Keratinocyte (primary cell): ENCODE measurements around the gene RNMT. TPM values are rescaled to one million over a fixed set of nuclear protein-coding genes. Genes with fewer than 3 reads are reported as not detected.
A peak's percentile ranks its signal among the peaks of the same experiment; 100 is the strongest.

Experiments used
- DNase-seq: peaks from one replicate; pipeline ENCODE4 v3.0.0-alpha.2; 2011; ENCODE audit warnings: low read depth, missing footprints, low spot score
- FAIRE-seq: peaks from 2 replicates; lab custom pipeline; 2011; peaks lifted over from hg19 to GRCh38; lab: Jason Lieb, UNC
- H2AFZ ChIP-seq: 2 replicates; pipeline ENCODE4 v1.6.0; 2012; ENCODE audit warnings: low read length, control low read depth, inconsistent platforms; ENCODE audit not compliant: control insufficient read depth
- H3K27ac ChIP-seq: 2 replicates; pipeline ENCODE4 v1.5.1; 2011; ENCODE audit warnings: low read length; ENCODE audit not compliant: control insufficient read depth, insufficient read depth
- H3K27me3 ChIP-seq: 3 replicates; pipeline ENCODE4 v1.6.0; 2011; ENCODE audit warnings: low read length; ENCODE audit not compliant: control insufficient read depth, insufficient read depth; ENCODE audit errors: extremely low read depth
- H3K36me3 ChIP-seq, 2 experiments: 2 replicates in 1 of 2; 3 replicates in 1 of 2; pipeline ENCODE4 v1.5.1; 2011; ENCODE audit warnings: low read length in 2 of 2, mild to moderate bottlenecking in 1 of 2; ENCODE audit not compliant: control insufficient read depth in 2 of 2, insufficient read depth in 2 of 2; ENCODE audit errors: extremely low read depth in 1 of 2
- H3K4me1 ChIP-seq: 3 replicates; pipeline ENCODE4 v1.5.1; 2011; ENCODE audit warnings: low read length; ENCODE audit not compliant: control insufficient read depth, insufficient read depth; ENCODE audit errors: extremely low read depth
- H3K4me2 ChIP-seq: 3 replicates; pipeline ENCODE4 v1.6.0; 2011; ENCODE audit warnings: low read depth, low read length; ENCODE audit not compliant: control insufficient read depth, insufficient read depth; ENCODE audit errors: extremely low read depth
- H3K4me3 ChIP-seq, 3 experiments: fragments of 200-600 bp in 1 of 3; sonication (generic) in 1 of 3; 2 replicates in 2 of 3; 3 replicates in 1 of 3; pipeline ENCODE4 v1.5.1; 2011 to 2016; ENCODE audit warnings: low read length in 3 of 3, mild to moderate bottlenecking in 3 of 3, control low read depth in 2 of 3, inconsistent platforms in 1 of 3, low read depth in 1 of 3, mixed read lengths in 1 of 3, mixed run types in 1 of 3, moderate library complexity in 1 of 3; ENCODE audit not compliant: control insufficient read depth in 2 of 3, insufficient read depth in 2 of 3; ENCODE audit errors: extremely low read depth in 1 of 3
- H3K79me2 ChIP-seq: 2 replicates; pipeline ENCODE4 v1.6.0; 2012; ENCODE audit warnings: low read length; ENCODE audit not compliant: control insufficient read depth, insufficient read depth
- H3K9ac ChIP-seq: 3 replicates; pipeline ENCODE4 v1.6.0; 2011; ENCODE audit warnings: low read length; ENCODE audit not compliant: control insufficient read depth, insufficient read depth; ENCODE audit errors: extremely low read depth
- H3K9me1 ChIP-seq: 3 replicates; pipeline ENCODE4 v1.6.0; 2011; ENCODE audit warnings: low read length; ENCODE audit not compliant: control insufficient read depth, insufficient read depth; ENCODE audit errors: extremely low read depth
- H3K9me3 ChIP-seq: 2 replicates; pipeline ENCODE4 v1.5.1; 2012; ENCODE audit warnings: low read depth, low read length; ENCODE audit not compliant: control insufficient read depth
- H4K20me1 ChIP-seq: 3 replicates; pipeline ENCODE4 v1.6.0; 2011; ENCODE audit warnings: low read length; ENCODE audit not compliant: control insufficient read depth, insufficient read depth; ENCODE audit errors: extremely low read depth
- CTCF ChIP-seq, 3 experiments: IDR thresholded peaks in 1 of 3; conservative IDR thresholded peaks in 1 of 3; optimal IDR thresholded peaks in 1 of 3; 2 replicates in 2 of 3; 3 replicates in 1 of 3; pipeline versions ENCODE3 to v1.5.1; 2011; ENCODE audit warnings: low read length in 3 of 3, mild to moderate bottlenecking in 3 of 3, moderate library complexity in 2 of 3, control low read depth in 1 of 3, inconsistent platforms in 1 of 3; ENCODE audit not compliant: insufficient read depth in 2 of 3; ENCODE audit errors: extremely low read depth in 1 of 3
- EZH2 ChIP-seq: IDR thresholded peaks from one replicate; pipeline ENCODE4 v1.6.1; 2012; ENCODE audit warnings: inconsistent platforms, mild to moderate bottlenecking, low read length, moderate library complexity
- dilution Hi-C: fragments of 300-500 bp; cut with MboI; formaldehyde crosslinking; loops from one replicate; pipeline ENCODE4 v1.7.0; 2020; ENCODE audit warnings: low sequenced_read_pairs; ENCODE audit not compliant: extremely low pct_ligation_motif_present
- polyA plus RNA-seq, 5 experiments: library from polyadenylated mRNA; depleted of rRNA in 3 of 5; stranded (reverse) in 3 of 5; stranded (forward) in 1 of 5; unstranded in 1 of 5; fragments of >200 nt; gene quantifications; 1 replicate in 1 of 5; 2 replicates in 3 of 5; 3 replicates in 1 of 5; pipeline versions ENCODE4 v1.2.1 to v1.2.3, GENCODE V29; 2011 to 2012; ENCODE audit warnings: missing spikeins in 2 of 5, low read depth in 1 of 5, low replicate concordance in 1 of 5

RNMT gene
- polyA plus RNA-seq, 1 donor (not counting 4 experiments of a cell fraction or from before 2014, with no cell fraction given) = 22.6 TPM

DNA sequence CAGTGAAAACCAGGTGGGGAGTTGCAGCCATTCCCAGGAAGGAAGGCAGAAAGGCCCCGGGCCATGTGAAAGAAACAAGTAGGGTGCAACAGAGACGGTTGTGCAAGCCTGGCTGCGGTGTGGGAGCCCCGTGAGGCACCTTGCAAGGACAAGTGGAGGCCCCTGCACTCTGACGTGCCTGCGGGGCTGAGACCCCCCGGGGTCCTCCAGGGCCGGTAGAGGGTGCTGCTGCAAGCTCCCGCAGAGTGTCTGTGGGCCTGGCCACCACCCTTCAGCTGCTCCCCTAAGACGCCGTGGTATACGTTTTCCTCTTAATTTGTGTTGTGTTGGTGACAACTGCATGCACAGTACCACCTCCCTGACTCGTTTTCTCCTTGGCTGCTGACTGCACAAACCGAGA, 70.0 kb downstream of the RNMT start:
- dilution Hi-C loops = no loop called here
- H4K20me1 ChIP-seq = no peaks in the 10 kb centered on the region
- H2AFZ ChIP-seq = peak overlapping the region; percentile 78
- peak overlapping the region; percentile 36 for H3K27ac ChIP-seq
- H3K79me2 ChIP-seq = no peaks in the 10 kb centered on the region
- no peak overlapping the region for H3K9ac ChIP-seq
- no peak for DNase-seq
- no peak for FAIRE-seq
- peak overlapping the region in 2 of 3 experiments; percentile 45 to 49 for H3K4me3 ChIP-seq
- H3K9me1 ChIP-seq = no peaks in the 10 kb centered on the region
- no peaks in the 10 kb centered on the region for H3K36me3 ChIP-seq
- H3K4me1 ChIP-seq = peaks cover 23% of the 10 kb centered on the region
- H3K4me2 ChIP-seq = peak overlapping the region; percentile 75
- H3K9me3 ChIP-seq = no peaks in the 10 kb centered on the region
- no peak for TF ChIP-seq EZH2
- TF ChIP-seq CTCF (optimal IDR thresholded peaks at IDR 0.05 in 1 of 3, IDR thresholded peaks at IDR 0.05 in 1 of 3, conservative IDR thresholded peaks at IDR 0.05 in 1 of 3; ENCODE audit: extremely low read depth in 1 of 3, insufficient read depth in 2 of 3, low read length in 3 of 3) = no peak
- no peaks in the 10 kb centered on the region for H3K27me3 ChIP-seq

DNA sequence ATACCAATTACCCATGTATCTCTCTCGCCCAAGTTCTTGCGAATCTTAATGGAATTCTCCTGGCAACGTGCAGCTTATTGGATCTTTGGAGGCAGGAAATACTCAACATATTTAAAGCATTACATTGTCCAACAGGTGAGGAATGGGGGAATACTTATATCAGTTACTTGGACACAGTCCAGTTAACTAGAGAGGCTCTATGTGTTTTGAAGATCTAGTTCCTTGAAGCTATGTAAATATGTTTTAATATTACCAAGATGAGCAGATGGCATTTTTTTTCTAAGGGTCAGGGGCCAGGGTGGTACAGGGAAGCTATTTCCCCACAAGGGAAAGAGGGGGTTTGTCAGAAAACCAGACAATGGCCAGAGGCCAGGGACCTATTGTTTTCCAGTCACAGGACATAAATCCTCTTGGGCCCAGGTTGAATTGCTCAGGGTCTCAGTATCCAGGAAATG, 70.7 kb downstream of the RNMT start:
- Histone ChIP-seq H3K9me1 (no peaks in the 10 kb centered on the region), H3K4me2 (peak overlapping the region; percentile 75), H4K20me1 (no peaks in the 10 kb centered on the region), H3K9me3 (no peaks in the 10 kb centered on the region), H3K36me3 (no peaks in the 10 kb centered on the region), H3K27me3 (no peaks in the 10 kb centered on the region), H2AFZ (peak overlapping the region; percentile 78), H3K4me1 (peaks cover 22% of the 10 kb centered on the region), H3K79me2 (no peaks in the 10 kb centered on the region), H3K4me3 (peak overlapping the region in 2 of 3 experiments; percentile 45 to 49), H3K27ac (peak overlapping the region; percentile 52), H3K9ac (no peak overlapping the region)
- FAIRE-seq = peak; percentile 65
- TF ChIP-seq EZH2 (no peak), CTCF (optimal IDR thresholded peaks at IDR 0.05 in 1 of 3, IDR thresholded peaks at IDR 0.05 in 1 of 3, conservative IDR thresholded peaks at IDR 0.05 in 1 of 3; ENCODE audit: extremely low read depth in 1 of 3, insufficient read depth in 2 of 3, low read length in 3 of 3) (no peak)
- dilution Hi-C loops = no loop called here
- no peak for DNase-seq
